NCI-H2029 (cell line): ENCODE results near the gene SNTB2.

Experiments
- DNase-seq: peaks from one replicate; lab custom pipeline; 2025; lab: John Stamatoyannopoulos, UW

Gene SNTB2

GRCh38 chr16:69180011-69180338 lies 7.0 kb upstream of the SNTB2 start:
- DNase-seq: no peak

- no peak for DNase-seq
Measured at GRCh38 chr16:69182730-69183416, 4.1 kb upstream of the SNTB2 start.

DNA sequence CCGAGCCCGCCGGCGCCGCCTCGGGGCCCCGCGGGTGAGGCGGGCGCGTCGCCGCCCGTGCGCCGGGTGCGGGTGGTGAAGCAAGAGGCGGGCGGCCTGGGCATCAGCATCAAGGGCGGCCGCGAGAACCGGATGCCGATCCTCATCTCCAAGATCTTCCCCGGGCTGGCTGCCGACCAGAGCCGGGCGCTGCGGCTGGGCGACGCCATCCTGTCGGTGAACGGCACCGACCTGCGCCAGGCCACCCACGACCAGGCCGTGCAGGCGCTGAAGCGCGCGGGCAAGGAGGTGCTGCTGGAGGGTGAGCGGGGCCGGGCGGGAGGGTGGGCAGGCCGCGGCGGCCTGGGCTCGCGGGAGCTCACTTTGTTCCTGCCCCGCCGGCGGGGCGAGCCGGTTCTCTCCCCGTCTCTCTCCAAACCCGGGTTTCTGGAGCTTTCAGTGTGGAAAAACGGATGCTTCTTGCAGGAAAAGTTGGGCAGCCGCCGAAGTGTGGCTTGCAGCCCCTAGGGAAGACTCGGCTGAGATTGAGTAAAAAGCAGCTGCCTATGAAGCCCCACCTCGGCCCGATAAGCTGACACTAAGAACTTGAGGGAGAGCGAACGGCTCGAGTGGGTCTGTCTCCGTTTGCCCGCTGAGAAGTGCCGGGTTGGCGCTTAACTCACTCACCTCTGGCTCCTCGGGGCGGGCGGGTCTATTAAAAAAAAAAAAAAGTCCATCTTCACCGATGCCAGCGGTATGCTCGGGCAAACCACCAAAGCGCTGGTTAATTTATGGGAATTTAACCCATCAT lies 677 bp downstream of the SNTB2 start:
- no peak for DNase-seq

- no peak for DNase-seq
Measured at GRCh38 chr16:69188236-69188549, 1.2 kb downstream of the SNTB2 start.

DNA sequence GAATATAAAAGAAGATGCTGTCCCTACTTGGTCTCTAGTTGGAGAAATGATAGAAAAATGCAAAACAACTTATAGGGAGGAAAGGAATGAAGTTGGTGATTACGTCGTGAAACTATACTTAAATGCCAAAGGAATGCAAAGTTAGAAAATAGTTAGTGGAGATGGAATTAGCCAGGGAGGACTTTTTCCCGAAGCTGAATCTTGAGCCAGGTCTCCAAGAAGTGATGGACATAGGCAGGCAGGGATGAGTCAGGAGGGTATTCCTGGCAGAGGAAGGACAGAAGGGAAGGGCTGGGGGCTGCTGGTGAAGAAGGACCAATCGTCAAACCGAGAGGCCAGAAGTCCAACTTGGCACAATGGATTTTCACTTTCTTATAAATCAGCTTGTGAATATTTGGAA lies 1.8 kb downstream of the SNTB2 start:
- no peak for DNase-seq

DNA sequence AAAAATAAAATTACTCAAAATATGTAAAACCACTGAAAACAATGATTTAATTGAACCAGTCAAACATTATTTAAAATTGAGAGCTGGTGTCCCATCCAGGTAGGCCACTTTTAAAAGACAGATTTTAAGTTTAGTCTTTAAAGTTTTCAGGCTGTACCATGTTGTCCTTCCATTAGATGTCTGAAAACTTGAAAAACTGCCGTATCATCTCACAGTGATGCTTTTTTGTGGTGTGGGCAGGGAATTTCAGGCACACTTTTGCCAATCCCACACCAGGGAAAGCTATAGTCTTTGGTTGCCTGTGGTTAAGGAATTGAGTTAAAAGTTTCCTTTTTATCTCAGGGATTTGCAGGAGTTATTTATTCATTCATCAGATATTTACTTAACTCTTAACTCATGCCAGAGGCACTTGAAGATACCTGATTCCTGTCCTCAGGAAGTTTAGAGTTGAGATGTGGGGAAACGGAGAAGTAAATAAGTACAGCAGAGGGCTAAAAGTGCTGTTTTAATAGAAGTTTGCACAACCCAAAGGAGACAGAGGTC lies 3.2 kb downstream of the SNTB2 start:
- DNase-seq: no peak

- DNase-seq: no peak
Measured at GRCh38 chr16:69190598-69190997, 3.6 kb downstream of the SNTB2 start.

- no peak for DNase-seq
Measured at GRCh38 chr16:69191136-69191535, 4.2 kb downstream of the SNTB2 start.

- no peak for DNase-seq
Measured at GRCh38 chr16:69193855-69194254, 6.9 kb downstream of the SNTB2 start.

- no peak for DNase-seq
Measured at GRCh38 chr16:69194488-69194887, 7.5 kb downstream of the SNTB2 start.

- DNase-seq: peak; percentile 59
Measured at GRCh38 chr16:69195369-69196029, 8.5 kb downstream of the SNTB2 start.

DNA sequence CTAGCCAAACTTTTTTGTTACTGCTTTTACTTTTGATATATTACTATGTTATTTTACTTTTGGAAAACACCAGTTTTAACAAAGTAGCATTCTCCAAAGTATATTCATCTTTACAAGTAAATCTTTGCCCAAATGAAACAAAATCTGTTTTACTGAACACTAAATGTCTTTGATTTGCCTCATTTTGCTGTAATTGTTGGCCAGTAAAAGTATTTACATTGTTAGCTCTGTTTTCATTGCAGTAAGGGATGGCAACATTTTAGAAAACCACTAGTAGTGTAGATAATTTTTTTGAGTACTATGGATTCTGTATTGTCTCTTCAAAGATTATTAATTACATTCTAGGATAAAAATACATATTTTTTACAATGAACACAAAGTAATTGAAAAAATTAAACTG lies 10.6 kb downstream of the SNTB2 start:
- no peak for DNase-seq

DNA sequence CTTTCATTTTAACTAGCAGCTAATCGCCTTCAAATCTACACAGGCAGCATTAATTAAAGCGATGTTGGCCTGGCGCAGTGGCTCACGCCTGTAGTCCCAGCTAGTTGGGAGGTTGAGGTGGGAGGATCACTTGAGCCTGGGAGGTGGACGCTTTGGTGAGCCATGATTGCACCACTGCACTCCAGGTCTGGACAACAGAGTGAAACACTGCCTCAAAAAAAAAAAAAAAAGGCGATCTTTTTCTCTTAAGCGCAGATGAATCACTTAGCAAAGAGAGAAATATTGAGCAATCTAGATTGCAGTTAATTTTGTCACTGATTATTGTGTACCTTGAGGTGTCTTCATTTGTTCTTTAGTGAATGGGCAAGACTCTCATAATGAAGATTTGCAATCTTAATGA lies 12.4 kb downstream of the SNTB2 start:
- no peak for DNase-seq

DNA sequence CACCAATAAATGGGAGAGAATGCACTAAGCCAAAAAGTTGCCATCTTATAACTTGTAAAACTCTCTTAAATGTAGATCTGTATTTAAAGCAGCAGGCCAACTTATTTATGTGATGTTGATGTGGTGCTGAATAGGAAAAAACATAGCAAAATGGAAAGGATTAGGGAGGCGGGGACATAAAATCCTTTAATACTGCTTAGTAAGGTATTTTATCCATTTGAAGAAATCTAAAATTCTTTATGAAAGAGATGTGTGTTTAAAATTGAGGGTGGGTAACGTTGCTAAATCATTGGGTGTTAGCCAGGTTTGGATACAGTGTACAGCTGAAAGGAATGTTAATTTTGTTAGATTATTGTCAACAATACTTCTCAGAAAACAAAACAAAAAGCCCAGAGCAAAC lies 14.3 kb downstream of the SNTB2 start:
- no peak for DNase-seq

- no peak for DNase-seq
Measured at GRCh38 chr16:69201787-69202186, 14.8 kb downstream of the SNTB2 start.

DNA sequence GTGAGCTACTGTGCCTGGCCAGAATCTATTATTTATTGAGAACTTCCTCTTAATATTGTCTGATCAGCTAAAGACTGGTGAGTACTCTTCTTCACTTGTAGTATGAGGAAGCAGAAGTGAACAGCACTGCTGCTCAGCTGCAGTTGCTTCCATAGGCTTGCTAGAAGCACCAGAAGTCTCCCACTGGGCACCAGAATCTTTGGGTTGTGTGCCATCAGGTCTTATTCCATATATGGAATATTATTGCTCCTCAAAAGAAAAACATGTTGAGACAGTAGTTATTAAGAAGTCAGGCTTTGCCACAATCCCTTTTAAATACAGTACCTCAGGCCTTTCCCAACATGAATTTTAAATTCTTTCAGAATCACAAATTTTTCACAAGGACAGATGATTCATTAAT lies 17.2 kb downstream of the SNTB2 start:
- no peak for DNase-seq

GRCh38 chr16:69209735-69210134 lies 22.8 kb downstream of the SNTB2 start:
- no peak for DNase-seq

DNA sequence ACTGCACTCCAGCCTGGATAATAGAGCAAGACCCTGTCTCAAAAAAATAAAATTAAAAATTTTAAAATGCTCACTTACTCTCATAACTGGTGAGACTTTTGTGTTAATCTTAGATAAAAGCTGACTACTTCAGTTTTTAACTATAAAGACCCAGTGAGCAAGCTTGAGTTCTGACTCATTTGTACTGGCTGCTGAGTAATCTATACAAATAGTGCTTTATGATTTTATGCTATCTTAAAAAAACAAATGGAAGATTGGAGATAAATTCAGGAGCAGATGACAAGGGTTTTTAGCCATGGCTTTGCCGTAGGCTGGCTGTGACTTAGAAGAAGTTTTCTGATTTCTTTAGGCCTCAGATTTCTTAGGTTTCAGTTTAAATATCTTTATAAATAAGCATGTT lies 30.5 kb downstream of the SNTB2 start:
- no peak for DNase-seq

DNA sequence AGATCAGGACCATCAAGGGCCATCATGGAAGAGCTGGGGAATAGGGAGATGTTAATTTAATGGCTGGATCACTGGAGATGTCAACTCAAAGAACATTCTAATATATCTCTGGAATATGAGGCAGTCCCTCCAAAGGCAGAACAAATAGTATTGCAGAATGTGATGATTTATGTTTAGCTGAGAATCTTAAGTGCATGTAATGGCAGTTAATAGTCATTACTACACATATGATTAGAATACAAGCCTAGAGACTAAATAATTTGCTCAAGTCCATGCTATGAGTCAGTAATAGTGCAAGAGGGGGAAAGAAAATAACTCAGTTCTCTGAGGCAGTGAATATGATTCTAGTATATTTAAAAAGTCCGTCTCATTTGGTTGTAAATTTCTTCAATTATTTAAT lies 32.3 kb downstream of the SNTB2 start:
- DNase-seq: no peak

- DNase-seq: no peak
Measured at GRCh38 chr16:69223882-69224281, 36.9 kb downstream of the SNTB2 start.

DNA sequence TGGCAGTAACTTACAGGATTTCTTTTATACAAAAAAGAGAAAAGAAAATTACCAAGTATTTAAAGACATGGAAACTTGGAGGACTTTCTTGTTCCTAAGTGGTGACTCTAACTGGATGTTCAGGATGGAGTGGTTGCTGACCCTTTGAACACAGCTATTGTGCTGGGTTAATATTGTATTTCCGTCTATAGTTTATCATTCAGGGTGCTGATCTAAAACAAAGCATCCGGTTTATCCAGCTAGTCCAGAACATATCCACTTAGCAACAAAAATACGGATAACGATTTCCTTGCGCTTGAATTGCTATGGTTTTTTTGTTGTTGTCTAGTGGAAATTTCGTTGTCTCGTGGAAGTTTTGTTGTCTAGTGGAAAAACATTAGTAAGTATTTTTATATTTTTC lies 38.2 kb downstream of the SNTB2 start:
- no peak for DNase-seq

GRCh38 chr16:69233124-69233523 lies 46.2 kb downstream of the SNTB2 start:
- DNase-seq: no peak

DNA sequence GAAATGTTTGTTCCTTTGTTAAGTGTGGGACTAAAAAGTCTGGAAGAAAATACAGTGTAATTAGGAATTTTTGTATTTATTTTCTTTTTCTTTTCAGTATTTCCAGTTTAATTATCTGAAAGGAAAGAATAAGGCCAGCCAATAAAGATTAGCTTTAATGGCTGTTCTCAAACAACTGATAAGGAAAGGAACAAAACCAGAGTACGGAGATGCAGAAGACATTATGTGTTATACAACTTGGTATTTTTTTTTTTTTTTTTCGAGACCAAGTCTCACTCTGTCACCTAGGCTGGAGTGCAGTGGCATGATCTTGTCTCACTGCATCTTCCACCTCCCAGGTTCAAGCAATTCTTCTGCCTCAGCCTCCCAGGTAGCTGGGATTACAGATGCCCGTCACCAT lies 47.5 kb downstream of the SNTB2 start:
- no peak for DNase-seq
